HEK293 (cell line): Measurements from ENCODE around the gene C14orf93.

Experiments
- ELK4 ChIP-seq: IDR thresholded peaks from 2 replicates; pipeline ENCODE4 v1.6.1; 2011; ENCODE audit warnings: mild to moderate bottlenecking, low read depth, low read length, borderline replicate concordance
- GLIS2 ChIP-seq: fragments of 450-650 bp; formaldehyde crosslinking; IDR thresholded peaks from 2 replicates; pipeline ENCODE4 v1.5.1; 2016; ENCODE audit warnings: missing biosample characterization, missing genetic modification characterization
- HOXA7 ChIP-seq: sonication (generic); formaldehyde crosslinking; IDR thresholded peaks from 2 replicates; pipeline ENCODE4 v1.8.1; 2022; ENCODE audit warnings: missing genetic modification reagents, borderline replicate concordance
- KLF1 ChIP-seq: fragments of 450-650 bp; formaldehyde crosslinking; IDR thresholded peaks from 2 replicates; pipeline ENCODE4 v1.5.1; 2016; ENCODE audit warnings: missing biosample characterization, missing genetic modification characterization
- KLF16 ChIP-seq: fragments of 450-650 bp; formaldehyde crosslinking; IDR thresholded peaks from 2 replicates; pipeline ENCODE4 v1.5.1; 2017; ENCODE audit warnings: missing biosample characterization, missing genetic modification characterization
- KLF7 ChIP-seq: fragments of 450-650 bp; formaldehyde crosslinking; IDR thresholded peaks from 2 replicates; pipeline ENCODE4 v1.5.1; 2016; ENCODE audit warnings: missing biosample characterization, missing genetic modification characterization, borderline replicate concordance
- PATZ1 ChIP-seq: fragments of 450-650 bp; formaldehyde crosslinking; IDR thresholded peaks from 2 replicates; pipeline ENCODE4 v1.5.1; 2016; ENCODE audit warnings: missing biosample characterization, missing genetic modification characterization
- PRDM1 ChIP-seq: fragments of 450-650 bp; formaldehyde crosslinking; IDR thresholded peaks from 2 replicates; pipeline ENCODE4; 2016; ENCODE audit warnings: missing biosample characterization, missing genetic modification characterization
- ZBTB7A ChIP-seq: fragments of 450-650 bp; formaldehyde crosslinking; IDR thresholded peaks from 2 replicates; pipeline ENCODE4 v1.5.1; 2016; ENCODE audit warnings: low read depth, missing biosample characterization, missing genetic modification characterization
- ZFHX2 ChIP-seq: fragments of 450-650 bp; formaldehyde crosslinking; conservative IDR thresholded peaks from 2 replicates; pipeline ENCODE4 v1.5.1; 2016; ENCODE audit warnings: missing biosample characterization, missing genetic modification characterization
- ZNF112 ChIP-seq: fragments of 450-650 bp; formaldehyde crosslinking; IDR thresholded peaks from 2 replicates; pipeline ENCODE4 v1.5.0; 2017; ENCODE audit warnings: missing biosample characterization, missing genetic modification characterization
- ZNF16 ChIP-seq: fragments of 450-650 bp; formaldehyde crosslinking; IDR thresholded peaks from 2 replicates; pipeline ENCODE4 v1.5.1; 2016; ENCODE audit warnings: low read depth, missing biosample characterization, missing genetic modification characterization
- ZNF311 ChIP-seq: fragments of 450-650 bp; formaldehyde crosslinking; IDR thresholded peaks from 2 replicates; pipeline ENCODE4 v1.5.1; 2017; ENCODE audit warnings: missing biosample characterization, missing genetic modification characterization, borderline replicate concordance
- ZNF37A ChIP-seq: fragments of 450-650 bp; IDR thresholded peaks from 2 replicates; pipeline ENCODE4 v1.5.1; 2018; ENCODE audit warnings: missing biosample characterization, missing genetic modification characterization
- ZNF514 ChIP-seq: fragments of 450-650 bp; formaldehyde crosslinking; IDR thresholded peaks from 2 replicates; pipeline ENCODE4 v1.5.1; 2016; ENCODE audit warnings: missing biosample characterization, missing genetic modification characterization
- ZNF561 ChIP-seq: fragments of 450-650 bp; IDR thresholded peaks from 2 replicates; pipeline ENCODE4 v1.5.1; 2018; ENCODE audit warnings: missing biosample characterization, missing genetic modification characterization, borderline replicate concordance
- ZNF596 ChIP-seq: fragments of 450-650 bp; IDR thresholded peaks from 2 replicates; pipeline ENCODE4 v1.5.0; 2018; ENCODE audit warnings: missing biosample characterization, mild to moderate bottlenecking, missing genetic modification characterization, moderate library complexity
- ZNF623 ChIP-seq: fragments of 450-650 bp; formaldehyde crosslinking; IDR thresholded peaks from 2 replicates; pipeline ENCODE4 v1.5.1; 2016; ENCODE audit warnings: missing biosample characterization, missing genetic modification characterization
- ZNF664 ChIP-seq: fragments of 450-650 bp; formaldehyde crosslinking; IDR thresholded peaks from 2 replicates; pipeline ENCODE4 v1.5.1; 2016; ENCODE audit warnings: missing biosample characterization, missing genetic modification characterization
- TF ChIP-seq, protein P1 (sequence below): fragments of 450-650 bp; formaldehyde crosslinking; IDR thresholded peaks from 2 replicates; pipeline ENCODE4 v1.5.1; 2016; ENCODE audit warnings: missing biosample characterization, missing genetic modification characterization
- TF ChIP-seq, protein P2 (sequence below): fragments of 450-650 bp; formaldehyde crosslinking; IDR thresholded peaks from 2 replicates; pipeline ENCODE4 v1.5.1; 2016; ENCODE audit warnings: missing biosample characterization, missing genetic modification characterization
- TF ChIP-seq, protein P3 (sequence below): fragments of 450-650 bp; formaldehyde crosslinking; IDR thresholded peaks from 2 replicates; pipeline ENCODE4 v1.5.1; 2016; ENCODE audit warnings: missing biosample characterization, missing genetic modification characterization
- TF ChIP-seq, protein P4 (sequence below): fragments of 450-650 bp; formaldehyde crosslinking; IDR thresholded peaks from 2 replicates; pipeline ENCODE4 v1.5.1; 2016; ENCODE audit warnings: missing biosample characterization, missing genetic modification characterization
- TF ChIP-seq, protein P5 (sequence below): fragments of 450-650 bp; formaldehyde crosslinking; optimal IDR thresholded peaks from 2 replicates; pipeline ENCODE3; 2016; ENCODE audit warnings: missing biosample characterization, mild to moderate bottlenecking, missing genetic modification characterization

The C14orf93 gene

DNA sequence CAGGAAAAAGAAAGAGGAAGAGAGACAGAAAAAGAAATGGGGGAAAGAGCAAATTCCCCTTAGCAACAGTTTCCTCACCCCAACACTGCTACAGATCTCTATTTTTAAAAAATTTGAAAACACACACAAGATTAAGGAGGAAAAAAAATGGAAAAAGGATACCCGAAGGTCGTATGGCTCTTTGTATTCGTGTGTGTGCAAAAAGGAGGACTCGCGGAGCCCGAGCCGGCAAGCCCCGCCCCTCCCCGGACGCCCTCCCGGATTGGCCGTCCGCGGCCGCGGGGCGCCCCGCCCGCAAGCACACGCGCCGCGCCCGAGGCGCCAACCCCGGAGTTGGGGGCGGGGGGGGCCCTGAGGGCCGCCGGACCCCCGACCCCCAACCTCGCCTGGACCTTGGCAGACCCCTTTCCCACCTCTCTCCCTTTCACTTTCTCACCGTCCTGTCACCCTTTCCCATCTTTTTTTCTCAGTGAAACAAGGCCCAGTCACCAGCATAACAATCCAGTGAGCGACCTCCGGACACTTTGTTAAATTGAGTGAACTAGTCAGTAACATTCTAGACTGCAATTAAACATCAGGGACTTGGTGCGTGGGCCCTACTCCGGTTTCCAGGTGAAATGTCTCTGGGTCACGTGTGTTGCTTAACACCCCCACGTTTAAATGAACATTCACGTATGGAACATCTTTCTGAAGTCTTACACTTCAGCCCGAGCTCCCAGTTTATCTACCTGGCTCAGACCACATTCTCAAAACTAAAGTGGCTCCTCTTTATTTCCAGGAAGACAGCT is at the start of gene C14orf93 (continued):
- TF ChIP-seq, protein P1, sequence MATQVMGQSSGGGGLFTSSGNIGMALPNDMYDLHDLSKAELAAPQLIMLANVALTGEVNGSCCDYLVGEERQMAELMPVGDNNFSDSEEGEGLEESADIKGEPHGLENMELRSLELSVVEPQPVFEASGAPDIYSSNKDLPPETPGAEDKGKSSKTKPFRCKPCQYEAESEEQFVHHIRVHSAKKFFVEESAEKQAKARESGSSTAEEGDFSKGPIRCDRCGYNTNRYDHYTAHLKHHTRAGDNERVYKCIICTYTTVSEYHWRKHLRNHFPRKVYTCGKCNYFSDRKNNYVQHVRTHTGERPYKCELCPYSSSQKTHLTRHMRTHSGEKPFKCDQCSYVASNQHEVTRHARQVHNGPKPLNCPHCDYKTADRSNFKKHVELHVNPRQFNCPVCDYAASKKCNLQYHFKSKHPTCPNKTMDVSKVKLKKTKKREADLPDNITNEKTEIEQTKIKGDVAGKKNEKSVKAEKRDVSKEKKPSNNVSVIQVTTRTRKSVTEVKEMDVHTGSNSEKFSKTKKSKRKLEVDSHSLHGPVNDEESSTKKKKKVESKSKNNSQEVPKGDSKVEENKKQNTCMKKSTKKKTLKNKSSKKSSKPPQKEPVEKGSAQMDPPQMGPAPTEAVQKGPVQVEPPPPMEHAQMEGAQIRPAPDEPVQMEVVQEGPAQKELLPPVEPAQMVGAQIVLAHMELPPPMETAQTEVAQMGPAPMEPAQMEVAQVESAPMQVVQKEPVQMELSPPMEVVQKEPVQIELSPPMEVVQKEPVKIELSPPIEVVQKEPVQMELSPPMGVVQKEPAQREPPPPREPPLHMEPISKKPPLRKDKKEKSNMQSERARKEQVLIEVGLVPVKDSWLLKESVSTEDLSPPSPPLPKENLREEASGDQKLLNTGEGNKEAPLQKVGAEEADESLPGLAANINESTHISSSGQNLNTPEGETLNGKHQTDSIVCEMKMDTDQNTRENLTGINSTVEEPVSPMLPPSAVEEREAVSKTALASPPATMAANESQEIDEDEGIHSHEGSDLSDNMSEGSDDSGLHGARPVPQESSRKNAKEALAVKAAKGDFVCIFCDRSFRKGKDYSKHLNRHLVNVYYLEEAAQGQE (tag by site-specific recombination), result no peak
- TF ChIP-seq, protein P2, sequence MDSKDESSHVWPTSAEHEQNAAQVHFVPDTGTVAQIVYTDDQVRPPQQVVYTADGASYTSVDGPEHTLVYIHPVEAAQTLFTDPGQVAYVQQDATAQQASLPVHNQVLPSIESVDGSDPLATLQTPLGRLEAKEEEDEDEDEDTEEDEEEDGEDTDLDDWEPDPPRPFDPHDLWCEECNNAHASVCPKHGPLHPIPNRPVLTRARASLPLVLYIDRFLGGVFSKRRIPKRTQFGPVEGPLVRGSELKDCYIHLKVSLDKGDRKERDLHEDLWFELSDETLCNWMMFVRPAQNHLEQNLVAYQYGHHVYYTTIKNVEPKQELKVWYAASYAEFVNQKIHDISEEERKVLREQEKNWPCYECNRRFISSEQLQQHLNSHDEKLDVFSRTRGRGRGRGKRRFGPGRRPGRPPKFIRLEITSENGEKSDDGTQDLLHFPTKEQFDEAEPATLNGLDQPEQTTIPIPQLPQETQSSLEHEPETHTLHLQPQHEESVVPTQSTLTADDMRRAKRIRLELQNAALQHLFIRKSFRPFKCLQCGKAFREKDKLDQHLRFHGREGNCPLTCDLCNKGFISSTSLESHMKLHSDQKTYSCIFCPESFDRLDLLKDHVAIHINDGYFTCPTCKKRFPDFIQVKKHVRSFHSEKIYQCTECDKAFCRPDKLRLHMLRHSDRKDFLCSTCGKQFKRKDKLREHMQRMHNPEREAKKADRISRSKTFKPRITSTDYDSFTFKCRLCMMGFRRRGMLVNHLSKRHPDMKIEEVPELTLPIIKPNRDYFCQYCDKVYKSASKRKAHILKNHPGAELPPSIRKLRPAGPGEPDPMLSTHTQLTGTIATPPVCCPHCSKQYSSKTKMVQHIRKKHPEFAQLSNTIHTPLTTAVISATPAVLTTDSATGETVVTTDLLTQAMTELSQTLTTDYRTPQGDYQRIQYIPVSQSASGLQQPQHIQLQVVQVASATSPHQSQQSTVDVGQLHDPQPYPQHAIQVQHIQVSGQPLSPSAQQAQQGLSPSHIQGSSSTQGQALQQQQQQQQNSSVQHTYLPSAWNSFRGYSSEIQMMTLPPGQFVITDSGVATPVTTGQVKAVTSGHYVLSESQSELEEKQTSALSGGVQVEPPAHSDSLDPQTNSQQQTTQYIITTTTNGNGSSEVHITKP (tag by site-specific recombination), result peak; percentile 96
- TF ChIP-seq KLF7 (tag by site-specific recombination) (peak; percentile 43; the same call in 1 of the 2 replicates), ELK4 (no peak), GLIS2 (0 out of 2 replicates have a peak, but pooled peaks have one; percentile 46), ZBTB7A (tag by site-specific recombination) (peak; percentile 97), ZNF561 (tag by site-specific recombination) (peak; percentile 41; the same call in 1 of the 2 replicates), ZNF514 (tag by site-specific recombination) (no peak), PATZ1 (tag by site-specific recombination) (peak; percentile 99), KLF16 (tag by site-specific recombination) (0 out of 2 replicates have a peak, but pooled peaks have one; percentile 25), HOXA7 (no peak), PRDM1 (tag by site-specific recombination) (peak; percentile 94), ZNF16 (tag by site-specific recombination) (no peak), ZFHX2 (tag by site-specific recombination) (peak; percentile 34), ZNF112 (no peak), ZNF596 (tag by site-specific recombination) (no peak), ZNF664 (tag by site-specific recombination) (peak; percentile 34; the same call in 1 of the 2 replicates), KLF1 (tag by site-specific recombination) (peak; percentile 22; the same call in 1 of the 2 replicates), ZNF623 (no peak), ZNF37A (no peak), ZNF311 (tag by site-specific recombination) (no peak)
- TF ChIP-seq, protein P3, sequence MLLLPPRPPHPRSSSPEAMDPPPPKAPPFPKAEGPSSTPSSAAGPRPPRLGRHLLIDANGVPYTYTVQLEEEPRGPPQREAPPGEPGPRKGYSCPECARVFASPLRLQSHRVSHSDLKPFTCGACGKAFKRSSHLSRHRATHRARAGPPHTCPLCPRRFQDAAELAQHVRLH, result 0 out of 2 replicates have a peak, but pooled peaks have one; percentile 35
- TF ChIP-seq, protein P4, sequence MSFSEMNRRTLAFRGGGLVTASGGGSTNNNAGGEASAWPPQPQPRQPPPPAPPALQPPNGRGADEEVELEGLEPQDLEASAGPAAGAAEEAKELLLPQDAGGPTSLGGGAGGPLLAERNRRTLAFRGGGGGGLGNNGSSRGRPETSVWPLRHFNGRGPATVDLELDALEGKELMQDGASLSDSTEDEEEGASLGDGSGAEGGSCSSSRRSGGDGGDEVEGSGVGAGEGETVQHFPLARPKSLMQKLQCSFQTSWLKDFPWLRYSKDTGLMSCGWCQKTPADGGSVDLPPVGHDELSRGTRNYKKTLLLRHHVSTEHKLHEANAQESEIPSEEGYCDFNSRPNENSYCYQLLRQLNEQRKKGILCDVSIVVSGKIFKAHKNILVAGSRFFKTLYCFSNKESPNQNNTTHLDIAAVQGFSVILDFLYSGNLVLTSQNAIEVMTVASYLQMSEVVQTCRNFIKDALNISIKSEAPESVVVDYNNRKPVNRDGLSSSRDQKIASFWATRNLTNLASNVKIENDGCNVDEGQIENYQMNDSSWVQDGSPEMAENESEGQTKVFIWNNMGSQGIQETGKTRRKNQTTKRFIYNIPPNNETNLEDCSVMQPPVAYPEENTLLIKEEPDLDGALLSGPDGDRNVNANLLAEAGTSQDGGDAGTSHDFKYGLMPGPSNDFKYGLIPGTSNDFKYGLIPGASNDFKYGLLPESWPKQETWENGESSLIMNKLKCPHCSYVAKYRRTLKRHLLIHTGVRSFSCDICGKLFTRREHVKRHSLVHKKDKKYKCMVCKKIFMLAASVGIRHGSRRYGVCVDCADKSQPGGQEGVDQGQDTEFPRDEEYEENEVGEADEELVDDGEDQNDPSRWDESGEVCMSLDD, result peak; percentile 95
- TF ChIP-seq, protein P5, sequence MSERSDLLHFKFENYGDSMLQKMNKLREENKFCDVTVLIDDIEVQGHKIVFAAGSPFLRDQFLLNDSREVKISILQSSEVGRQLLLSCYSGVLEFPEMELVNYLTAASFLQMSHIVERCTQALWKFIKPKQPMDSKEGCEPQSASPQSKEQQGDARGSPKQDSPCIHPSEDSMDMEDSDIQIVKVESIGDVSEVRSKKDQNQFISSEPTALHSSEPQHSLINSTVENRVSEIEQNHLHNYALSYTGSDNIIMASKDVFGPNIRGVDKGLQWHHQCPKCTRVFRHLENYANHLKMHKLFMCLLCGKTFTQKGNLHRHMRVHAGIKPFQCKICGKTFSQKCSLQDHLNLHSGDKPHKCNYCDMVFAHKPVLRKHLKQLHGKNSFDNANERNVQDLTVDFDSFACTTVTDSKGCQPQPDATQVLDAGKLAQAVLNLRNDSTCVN (tag by site-specific recombination), result peak; percentile 59
